Breast epithelium (tissue), 4 donors: ENCODE data around the gene DLG1. TPM values are rescaled to one million over a fixed set of nuclear protein-coding genes. Genes with fewer than 3 reads are reported as not detected.

Experiments
- DNase-seq, 2 donors: peaks; one replicate each; pipeline ENCODE4 v3.0.0-alpha.2; 2019; ENCODE audit warnings: low spot score in 2 of 2
- H3K27ac ChIP-seq, 2 donors: fragments of 200-600 bp; sonication (generic) in 1 of 2; one replicate each; pipeline ENCODE4 v1.5.1; 2016 to 2019; ENCODE audit warnings: mild to moderate bottlenecking in 1 of 2
- H3K27me3 ChIP-seq, 2 donors: fragments of 200-600 bp; sonication (generic) in 1 of 2; one replicate each; pipeline versions ENCODE4 v1.5.1 to v1.6.0; 2017 to 2019; ENCODE audit warnings: control low read depth in 1 of 2, mild to moderate bottlenecking in 1 of 2
- H3K36me3 ChIP-seq: fragments of 200-600 bp; one replicate; pipeline ENCODE4 v1.5.1; 2019
- H3K4me1 ChIP-seq, 2 donors: fragments of 200-600 bp; sonication (generic); one replicate each; pipeline ENCODE4 v1.5.1; 2016 to 2019; ENCODE audit warnings: control low read depth in 1 of 2
- H3K4me3 ChIP-seq, 3 donors: fragments of 200-600 bp; sonication (generic); 1 replicate in 2 of 3; 2 replicates in 1 of 3; pipeline ENCODE4 v1.5.1; 2016 to 2019; ENCODE audit warnings: mild to moderate bottlenecking in 3 of 3, moderate library complexity in 2 of 3
- H3K9me3 ChIP-seq, 2 donors: fragments of 200-600 bp; sonication (generic) in 1 of 2; one replicate each; pipeline ENCODE4 v1.5.1; 2016 to 2019; ENCODE audit warnings: control low read depth in 1 of 2
- CTCF ChIP-seq, 3 donors: fragments of 450-650 bp; IDR thresholded peaks; one replicate each; pipeline ENCODE4 v1.5.1; 2016 to 2017; ENCODE audit warnings: antibody characterized with exemption in 3 of 3, mild to moderate bottlenecking in 3 of 3, moderate library complexity in 3 of 3
- POLR2A ChIP-seq: fragments of 450-650 bp; IDR thresholded peaks from one replicate; pipeline ENCODE4 v1.6.1; 2016; ENCODE audit warnings: antibody characterized with exemption, mild to moderate bottlenecking, moderate library complexity
- POLR2AphosphoS5 ChIP-seq, 3 donors: sonication (generic); formaldehyde crosslinking; IDR thresholded peaks; one replicate each; pipeline ENCODE4 v1.6.1; 2017; ENCODE audit warnings: antibody characterized with exemption in 3 of 3
- intact Hi-C: fragments of 100-400 bp; cut with DNase I; formaldehyde crosslinking; loops from one replicate; pipeline ENCODE4 v1.15.1; 2023; ENCODE audit warnings: low total_unique reads
- total RNA-seq, 3 donors: library from RNA; depleted of rRNA; stranded (reverse); fragments of >200 nt; gene quantifications; one replicate each; pipeline ENCODE4 v1.1.0, GENCODE V29; 2016

Gene DLG1
- total RNA-seq, 3 donors from 2014 or later: 76.0 to 100 (median 76.7) TPM

GRCh38 chr3:197320582-197320981 lies 22.2 kb upstream of the DLG1 start:
- Histone ChIP-seq H3K27me3 (no peaks in the 10 kb centered on the region), H3K4me1 (no peaks in the 10 kb centered on the region), H3K36me3 (no peaks in the 10 kb centered on the region), H3K9me3 (no peaks in the 10 kb centered on the region), H3K4me3 (no peak overlapping the region), H3K27ac (no peak overlapping the region)
- no peak for DNase-seq
- TF ChIP-seq POLR2A (no peak), POLR2AphosphoS5 (IDR thresholded peaks at IDR 0.05) (no peak), CTCF (IDR thresholded peaks at IDR 0.05) (no peak)
- intact Hi-C loops: no loop called here

- no peaks in the 10 kb centered on the region for H3K27me3 ChIP-seq
- H3K9me3 ChIP-seq: no peaks in the 10 kb centered on the region
- peak in 1 of 2 donors; percentile 64 for DNase-seq
- intact Hi-C loops: no loop called here
- no peak for TF ChIP-seq POLR2A
- no peak for TF ChIP-seq POLR2AphosphoS5 (IDR thresholded peaks at IDR 0.05)
- TF ChIP-seq CTCF (IDR thresholded peaks at IDR 0.05): no peak
- H3K4me3 ChIP-seq: peak overlapping the region in 1 of 3 donors; percentile 27
- H3K4me1 ChIP-seq: no peaks in the 10 kb centered on the region
- peak overlapping the region; percentile 63 to 80 for H3K27ac ChIP-seq
- no peaks in the 10 kb centered on the region for H3K36me3 ChIP-seq
Observed at GRCh38 chr3:197317250-197317963, 19.0 kb upstream of the DLG1 start.

GRCh38 chr3:197312431-197312830 lies 14.0 kb upstream of the DLG1 start:
- intact Hi-C loops: no loop called here
- TF ChIP-seq CTCF (IDR thresholded peaks at IDR 0.05): no peak
- TF ChIP-seq POLR2AphosphoS5 (IDR thresholded peaks at IDR 0.05): no peak
- no peak for TF ChIP-seq POLR2A
- peaks cover 0 to 4% of the 10 kb centered on the region in 2 donors for H3K4me1 ChIP-seq
- no peaks in the 10 kb centered on the region for H3K27me3 ChIP-seq
- DNase-seq: no peak
- H3K36me3 ChIP-seq: no peaks in the 10 kb centered on the region
- H3K4me3 ChIP-seq: no peak overlapping the region
- no peaks in the 10 kb centered on the region for H3K9me3 ChIP-seq
- H3K27ac ChIP-seq: no peak overlapping the region

GRCh38 chr3:197311591-197311990 lies 13.2 kb upstream of the DLG1 start:
- H3K4me3 ChIP-seq: no peak overlapping the region
- intact Hi-C loops: no loop called here
- no peaks in the 10 kb centered on the region for H3K27me3 ChIP-seq
- DNase-seq: no peak
- no peaks in the 10 kb centered on the region for H3K9me3 ChIP-seq
- no peak for TF ChIP-seq CTCF (IDR thresholded peaks at IDR 0.05)
- no peak for TF ChIP-seq POLR2A
- no peak for TF ChIP-seq POLR2AphosphoS5 (IDR thresholded peaks at IDR 0.05)
- no peak overlapping the region for H3K27ac ChIP-seq
- peaks cover 0 to 4% of the 10 kb centered on the region in 2 donors for H3K4me1 ChIP-seq
- H3K36me3 ChIP-seq: no peaks in the 10 kb centered on the region

- intact Hi-C loops: no loop called here
- Histone ChIP-seq H3K27ac (peak overlapping the region; percentile 48 to 56), H3K27me3 (no peaks in the 10 kb centered on the region)
Observed at GRCh38 chr3:197309528-197310361, 11.3 kb upstream of the DLG1 start.

More at GRCh38 chr3:197309528-197310361, 11.3 kb upstream of the DLG1 start:
- DNase-seq: no peak
- Histone ChIP-seq H3K4me3 (no peak overlapping the region), H3K4me1 (peaks cover 0 to 4% of the 10 kb centered on the region in 2 donors), H3K9me3 (no peaks in the 10 kb centered on the region), H3K36me3 (no peaks in the 10 kb centered on the region)
- TF ChIP-seq POLR2AphosphoS5 (IDR thresholded peaks at IDR 0.05) (peak in 1 of 3 donors; percentile 47), POLR2A (no peak)
